ENCODE measurements around the gene TUBB6. TPM values are rescaled to one million over a fixed set of nuclear protein-coding genes. Genes with fewer than 3 reads are reported as not detected.

The TUBB6 gene
- 82.0 TPM for total RNA-seq
- long read RNA-seq, transcript TUBB6-201 (4 exons, 2,064 nt): major isoform, 97 of 187 reads
- long read RNA-seq, transcript TUBB6-202 (3 exons, 2,163 nt): minor isoform, 10 of 187 reads
- long read RNA-seq, partial matches to known transcripts: 9 of 187 reads
- long read RNA-seq, other reads (novel, unspliced or antisense): 63 of 187 reads

DNA sequence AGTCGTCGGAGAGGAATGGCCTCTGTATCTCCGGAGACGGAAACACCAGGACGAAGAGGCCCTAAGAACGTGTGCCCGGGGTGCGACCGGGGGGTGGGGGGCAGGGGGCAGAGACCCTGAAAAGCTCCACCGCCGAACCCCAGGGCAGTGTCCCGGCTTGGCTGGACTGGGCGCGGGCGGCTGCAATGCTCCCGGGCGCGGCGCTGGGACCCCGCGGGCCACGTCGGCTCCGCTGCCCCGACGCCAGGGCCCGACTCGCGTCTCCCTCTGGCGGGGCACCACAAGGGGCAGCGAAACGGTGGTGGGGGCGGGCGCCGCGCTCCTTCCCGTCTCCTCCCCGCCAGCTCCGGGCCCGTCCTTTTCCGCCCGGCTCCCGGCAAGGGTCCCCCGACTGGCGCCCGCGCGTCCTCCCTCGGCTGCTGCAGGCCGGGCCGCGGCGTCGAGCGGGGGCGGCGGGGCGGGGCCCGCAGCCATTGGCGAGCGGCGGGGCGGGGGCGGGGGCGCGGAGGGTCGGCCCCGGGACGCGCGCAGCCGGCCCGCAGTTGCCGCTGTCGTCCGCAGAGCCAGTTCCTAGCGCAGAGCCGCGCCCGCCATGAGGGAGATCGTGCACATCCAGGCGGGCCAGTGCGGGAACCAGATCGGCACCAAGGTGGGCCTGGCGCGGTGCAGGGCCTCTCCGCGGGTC lies at the start of gene TUBB6:
TUBB6 (plus strand) TSS at position 541 of the 685 bp plus-strand sequence; CDS start at position 593, 52 bp downstream.
- ATAC-seq (peak; percentile 80), DNase-seq (peak; percentile 88)
- intact Hi-C loops (cut with micrococcal nuclease): no loop called here

DNA sequence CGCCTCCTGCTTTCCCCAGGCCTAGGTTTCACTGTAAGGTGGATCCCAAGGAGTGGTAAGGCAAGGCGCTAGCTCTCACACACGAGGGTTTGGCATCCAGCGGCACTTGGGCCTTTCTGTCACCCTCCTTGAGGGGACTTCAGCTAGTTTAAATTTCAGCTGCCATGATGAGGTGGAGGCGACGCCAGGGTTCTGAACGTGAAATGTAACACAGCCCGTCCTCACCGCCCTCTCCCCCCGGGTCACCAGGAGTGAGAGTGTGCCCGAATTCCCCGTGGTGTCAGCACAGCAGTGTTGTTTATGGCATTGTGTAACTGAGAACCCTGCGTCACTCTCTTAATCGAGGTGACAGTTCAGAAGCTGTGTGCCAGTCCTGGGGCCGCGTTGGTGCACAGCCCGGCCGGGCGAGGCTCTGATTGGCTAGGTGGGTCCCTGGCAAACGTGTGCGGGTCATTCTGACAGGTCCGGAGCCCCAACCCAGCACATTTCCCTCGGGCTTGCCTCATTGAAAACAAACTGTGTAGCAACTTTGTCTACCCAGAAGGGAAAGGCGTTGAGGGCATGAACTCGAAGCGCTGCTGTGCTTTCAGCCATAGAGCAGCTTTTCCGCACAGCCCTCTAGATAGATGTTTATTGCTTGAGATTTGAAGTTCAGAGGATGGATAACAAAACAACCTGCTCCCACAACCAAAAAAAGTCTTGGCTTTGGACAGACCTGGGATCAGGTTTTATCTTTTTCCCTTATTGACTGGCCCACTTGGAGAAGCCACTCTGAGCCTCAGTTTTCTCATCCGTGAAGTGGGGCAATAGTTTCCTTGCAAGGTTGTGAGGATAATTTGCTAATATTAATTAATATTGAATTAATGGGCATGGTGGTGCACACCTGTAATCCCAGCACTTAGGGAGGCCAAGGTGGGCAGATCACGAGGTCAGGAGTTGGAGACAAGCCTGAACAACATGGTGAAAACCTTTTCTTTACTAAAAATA lies 49.0 kb upstream of the TUBB6 start:
- no peak for ATAC-seq
- intact Hi-C loops (cut with micrococcal nuclease): no loop called here
- DNase-seq: no peak

GRCh38 chr18:12262748-12263147 lies 45.3 kb upstream of the TUBB6 start:
- ATAC-seq: no peak
- intact Hi-C loops (cut with micrococcal nuclease): no loop called here
- no peak for DNase-seq

- intact Hi-C loops (cut with micrococcal nuclease): no loop called here
- ATAC-seq (no peak), DNase-seq (no peak)
Observed at GRCh38 chr18:12264864-12265263, 43.2 kb upstream of the TUBB6 start.

DNA sequence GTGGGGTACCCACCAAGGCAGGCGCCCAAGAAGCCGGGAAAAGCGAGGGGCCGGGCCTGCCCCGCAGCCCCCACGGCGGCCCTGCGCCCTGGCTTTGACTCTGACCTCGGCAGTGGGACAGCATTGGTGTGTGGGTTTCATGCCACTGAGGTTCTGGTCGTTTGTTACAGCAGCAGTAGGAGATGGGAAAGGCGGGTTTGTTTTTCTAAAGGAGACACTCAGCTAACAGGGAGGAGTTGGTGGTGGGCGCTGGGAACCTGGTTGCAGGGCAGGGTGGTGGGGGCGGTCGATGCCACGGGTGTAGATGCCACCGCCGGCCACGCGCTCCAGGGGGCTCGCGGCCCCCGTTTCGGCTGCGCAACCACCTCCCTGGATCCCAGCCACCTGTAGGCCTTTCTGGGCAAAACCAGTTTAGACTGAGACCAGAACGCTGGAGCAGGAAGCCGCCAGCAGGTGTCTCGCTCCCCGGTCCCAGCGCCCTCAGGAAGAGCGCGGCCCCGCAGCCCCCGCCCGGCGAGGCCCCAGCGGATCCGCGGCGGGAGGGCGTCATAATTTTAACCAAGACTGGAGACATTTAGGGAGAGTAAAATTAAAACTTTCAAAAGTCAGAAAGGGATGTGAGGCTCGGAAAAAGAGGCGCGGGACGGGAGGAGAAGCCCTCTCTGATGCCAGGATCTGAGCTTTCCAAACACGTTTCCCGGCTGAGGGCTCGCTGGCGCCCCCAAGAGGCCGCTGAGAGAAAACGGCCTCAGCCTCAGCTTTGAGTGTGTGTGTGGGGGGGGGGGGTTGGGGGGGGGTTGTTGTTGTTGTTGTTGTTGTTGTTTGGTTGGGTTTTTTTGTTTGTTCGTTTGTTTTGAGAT lies 36.4 kb upstream of the TUBB6 start:
- DNase-seq (peak; percentile 82), ATAC-seq (peak; percentile 90)
- intact Hi-C loops (cut with micrococcal nuclease): no loop called here

DNA sequence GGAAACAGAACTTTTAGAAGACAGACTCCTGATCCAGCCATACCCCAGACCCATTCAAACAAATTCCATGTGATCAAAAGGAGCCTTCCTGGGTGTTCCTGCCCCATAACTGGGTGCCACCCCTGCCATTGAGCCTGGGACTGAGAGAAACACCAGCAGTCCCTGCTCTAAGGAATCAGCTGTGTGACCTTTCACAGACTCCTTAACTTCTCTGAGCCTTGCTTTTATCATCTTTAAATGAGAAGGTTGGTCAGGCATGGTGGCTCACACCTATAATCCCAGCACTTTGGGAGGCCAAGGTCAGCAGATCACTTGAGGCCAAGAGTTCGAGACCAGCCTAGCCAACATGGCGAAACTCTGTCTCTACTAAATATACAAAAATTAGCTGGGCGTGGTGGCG lies 33.2 kb upstream of the TUBB6 start:
- DNase-seq: no peak
- intact Hi-C loops (cut with micrococcal nuclease): no loop called here
- no peak for ATAC-seq

DNA sequence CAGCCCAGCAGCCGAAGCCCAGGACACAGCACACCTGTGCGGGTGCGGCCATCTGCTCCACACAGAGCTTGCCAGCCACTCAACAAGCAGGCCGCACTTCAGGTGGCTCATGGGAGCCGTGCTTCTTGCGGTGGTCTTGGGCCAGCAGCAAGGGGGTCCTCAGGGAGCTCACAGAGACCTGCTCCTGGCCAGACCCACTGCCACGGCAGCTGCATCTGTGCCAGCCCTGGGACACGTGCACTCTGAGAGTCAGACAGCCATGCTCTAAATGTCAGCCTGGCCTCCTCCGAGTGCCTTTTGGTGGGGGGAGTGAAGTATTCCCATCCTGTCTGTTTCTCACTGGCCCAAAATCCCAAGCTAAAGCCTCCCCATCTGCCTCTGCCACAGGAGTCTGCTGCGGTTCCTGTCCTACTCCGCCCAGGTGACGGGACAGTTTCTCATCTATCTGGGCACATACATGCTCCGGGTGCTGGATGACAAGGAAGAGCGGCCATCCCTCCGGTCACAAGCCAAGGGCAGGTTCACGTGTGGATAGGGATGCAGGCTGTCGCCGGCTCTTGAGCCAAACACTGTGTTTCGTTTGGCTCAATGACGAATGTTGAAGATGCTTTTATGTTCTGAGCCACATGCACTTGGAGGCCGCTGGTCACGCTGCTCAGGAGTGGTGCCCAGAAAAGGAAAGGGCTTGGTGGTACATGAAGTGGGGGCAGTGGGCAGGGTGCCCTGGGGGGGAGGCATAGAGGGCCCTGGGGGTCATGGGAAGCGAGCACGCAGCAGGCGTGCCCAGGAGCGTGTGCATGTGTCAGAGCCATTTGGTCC lies 31.1 kb upstream of the TUBB6 start:
- ATAC-seq (no peak), DNase-seq (no peak)
- intact Hi-C loops (cut with micrococcal nuclease): no loop called here

DNA sequence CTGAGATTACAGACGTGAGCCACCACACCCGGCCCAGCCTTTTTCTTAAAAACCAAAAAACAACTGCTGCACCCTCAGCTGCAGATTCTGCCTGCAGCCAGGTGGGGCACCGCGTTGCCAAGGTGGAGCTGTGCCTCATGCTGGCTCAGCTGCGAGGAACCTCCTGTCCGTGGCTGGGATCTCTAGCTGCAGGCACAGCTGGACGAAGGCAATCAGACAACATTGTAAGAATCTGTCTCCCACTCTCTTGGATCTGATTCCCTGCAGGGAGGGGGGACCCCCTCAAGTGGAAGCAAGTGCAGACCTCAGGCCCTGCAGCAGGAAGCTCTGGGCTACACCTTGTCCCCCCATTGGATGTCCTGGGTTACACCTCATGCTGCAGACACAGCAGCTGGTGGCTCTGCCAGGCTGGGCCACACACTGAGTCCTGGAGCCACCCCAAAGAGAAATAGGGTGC lies 29.8 kb upstream of the TUBB6 start:
- ATAC-seq: peak; percentile 11
- no peak for DNase-seq
- intact Hi-C loops (cut with micrococcal nuclease): no loop called here

GRCh38 chr18:12278741-12279682 lies 29.0 kb upstream of the TUBB6 start:
- intact Hi-C loops (cut with micrococcal nuclease): no loop called here
- ATAC-seq: peak; percentile 96

DNA sequence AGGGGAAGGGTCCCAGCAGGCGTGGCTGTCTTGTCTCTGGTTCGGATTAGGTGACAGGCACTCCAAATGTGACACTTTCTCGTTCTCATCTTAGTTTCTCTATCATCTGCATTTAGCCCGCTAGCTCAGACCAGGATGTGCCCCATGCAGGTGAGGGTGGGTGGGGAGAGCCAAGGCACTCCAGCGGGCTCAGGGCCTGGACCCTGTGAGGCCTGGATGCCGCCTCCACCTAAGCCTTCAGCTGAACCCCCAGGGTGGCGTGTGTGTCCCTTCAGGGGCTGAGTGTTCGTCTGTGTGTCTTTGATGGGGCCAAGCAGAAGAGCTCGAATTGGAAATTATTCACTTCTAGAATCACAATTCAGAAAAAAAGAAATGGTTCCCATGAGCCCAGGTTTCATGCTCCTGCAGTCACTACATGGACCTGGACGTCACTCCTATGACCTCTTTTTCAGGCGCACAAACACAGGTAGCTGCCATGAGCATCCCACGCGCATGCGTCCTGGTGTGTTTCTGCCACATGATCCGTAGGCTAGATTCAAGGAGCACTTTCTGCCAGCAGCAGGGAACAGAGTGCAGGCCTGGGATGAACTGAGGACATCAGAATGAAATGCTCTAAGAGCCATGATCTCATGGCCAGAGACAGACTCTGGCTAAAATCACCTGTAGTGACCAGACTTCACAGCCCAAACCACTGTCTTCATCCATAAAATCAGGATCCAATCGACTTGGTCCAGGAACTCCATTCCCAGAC lies 28.1 kb upstream of the TUBB6 start:
- ATAC-seq (peak; percentile 44), DNase-seq (peak; percentile 57)
- intact Hi-C loops (cut with micrococcal nuclease): no loop called here

More at GRCh38 chr18:12278741-12279682, 29.0 kb upstream of the TUBB6 start:
- peak; percentile 90 for DNase-seq

- DNase-seq (no peak), ATAC-seq (no peak)
- intact Hi-C loops (cut with micrococcal nuclease): no loop called here
Observed at GRCh38 chr18:12281861-12282260, 26.2 kb upstream of the TUBB6 start.

GRCh38 chr18:12282442-12283039 lies 25.5 kb upstream of the TUBB6 start:
- ATAC-seq: no peak
- DNase-seq: no peak
- intact Hi-C loops (cut with micrococcal nuclease): no loop called here

GRCh38 chr18:12283256-12283655 lies 24.8 kb upstream of the TUBB6 start:
- no peak for DNase-seq
- no peak for ATAC-seq
- intact Hi-C loops (cut with micrococcal nuclease): no loop called here

- intact Hi-C loops (cut with micrococcal nuclease): no loop called here
- DNase-seq (no peak), ATAC-seq (no peak)
Observed at GRCh38 chr18:12283666-12284065, 24.4 kb upstream of the TUBB6 start.

GRCh38 chr18:12287131-12287681 lies 20.8 kb upstream of the TUBB6 start:
- intact Hi-C loops (cut with micrococcal nuclease): no loop called here
- ATAC-seq: peak; percentile 44
- DNase-seq: no peak
